AG10803 (cell line): ENCODE results near the gene SPTBN4.
"Not testable (repeated sequence)": the region's sequence is repeated elsewhere in the genome, so short reads cannot be mapped to it uniquely, and the experiment has no call there.

ENCODE experiments used
- DNase-seq: peaks from one replicate; pipeline ENCODE4 v3.0.0; 2010; ENCODE audit warnings: low read depth
- H3K4me3 ChIP-seq: 2 replicates; pipeline ENCODE4 v1.5.1; 2011; ENCODE audit warnings: mild to moderate bottlenecking, low read length, control low read depth
- CTCF ChIP-seq: conservative IDR thresholded peaks from 2 replicates; pipeline ENCODE4 v1.5.1; 2011; ENCODE audit warnings: mild to moderate bottlenecking, low read length, control low read depth, inconsistent platforms

Gene SPTBN4

GRCh38 chr19:40620161-40620485 lies 153.3 kb downstream of the SPTBN4 start:
- TF ChIP-seq CTCF = no peak
- DNase-seq = no peak

GRCh38 chr19:40621283-40621682 lies 154.5 kb downstream of the SPTBN4 start:
- DNase-seq = no peak
- no peak for TF ChIP-seq CTCF
- no peak overlapping the region for H3K4me3 ChIP-seq

More at GRCh38 chr19:40620161-40620485, 153.3 kb downstream of the SPTBN4 start:
- no peak overlapping the region for H3K4me3 ChIP-seq

- no peak for DNase-seq
- TF ChIP-seq CTCF = no peak
- H3K4me3 ChIP-seq = no peak overlapping the region
Measured at GRCh38 chr19:40621966-40622772, 155.4 kb downstream of the SPTBN4 start.

- H3K4me3 ChIP-seq = no peak overlapping the region
- DNase-seq = no peak
- TF ChIP-seq CTCF = no peak
Measured at GRCh38 chr19:40622773-40623075, 155.9 kb downstream of the SPTBN4 start.

GRCh38 chr19:40623403-40624251 lies 156.8 kb downstream of the SPTBN4 start:
- no peak for DNase-seq
- no peak overlapping the region for H3K4me3 ChIP-seq
- TF ChIP-seq CTCF = no peak

- not testable (repeated sequence) for DNase-seq, H3K4me3 ChIP-seq
Measured at GRCh38 chr19:40624369-40625153, 157.8 kb downstream of the SPTBN4 start.

GRCh38 chr19:40625406-40626120 lies 158.8 kb downstream of the SPTBN4 start:
- no peak overlapping the region for H3K4me3 ChIP-seq
- DNase-seq = no peak
- TF ChIP-seq CTCF = no peak
